Bone marrow (tissue), 2 donors: ENCODE results near the gene RANBP3L.

Experiments
- DNase-seq, 2 donors: peaks; one replicate each; lab custom pipeline; 2025; lab: John Stamatoyannopoulos, UW

RANBP3L gene

GRCh38 chr5:36243653-36244052, 58.0 kb downstream of the RANBP3L start:
- DNase-seq, result no peak

- DNase-seq, result no peak
Observed at GRCh38 chr5:36242534-36243485, 58.9 kb downstream of the RANBP3L start.

GRCh38 chr5:36241631-36242533, 59.8 kb downstream of the RANBP3L start, which contains the start of gene NADK2:
TSS of gene NADK2 (minus strand) at chr5:36241925. CDS start at chr5:36241798, 127 bp downstream.
- DNase-seq, result peak; percentile 92 to 96

GRCh38 chr5:36240779-36241630, 60.7 kb downstream of the RANBP3L start:
- peak in 1 of 2 donors; percentile 58 for DNase-seq

GRCh38 chr5:36239370-36240293, 62.1 kb downstream of the RANBP3L start:
- DNase-seq, result no peak

- no peak for DNase-seq
Observed at GRCh38 chr5:36238502-36239295, 63.0 kb downstream of the RANBP3L start.

- no peak for DNase-seq
Observed at GRCh38 chr5:36237751-36238150, 64.0 kb downstream of the RANBP3L start.

- DNase-seq, result no peak
Observed at GRCh38 chr5:36236801-36237200, 64.9 kb downstream of the RANBP3L start.

- no peak for DNase-seq
Observed at GRCh38 chr5:36232533-36232932, 69.2 kb downstream of the RANBP3L start.

GRCh38 chr5:36230151-36230790, 71.4 kb downstream of the RANBP3L start:
- no peak for DNase-seq

GRCh38 chr5:36228505-36228904, 73.2 kb downstream of the RANBP3L start:
- DNase-seq, result no peak

GRCh38 chr5:36227046-36227445, 74.7 kb downstream of the RANBP3L start:
- DNase-seq, result no peak

GRCh38 chr5:36222620-36223019, 79.1 kb downstream of the RANBP3L start:
- DNase-seq, result no peak

GRCh38 chr5:36217988-36218387, 83.7 kb downstream of the RANBP3L start:
- DNase-seq, result no peak

GRCh38 chr5:36217567-36217966, 84.1 kb downstream of the RANBP3L start:
- no peak for DNase-seq

- DNase-seq, result no peak
Observed at GRCh38 chr5:36215910-36216309, 85.8 kb downstream of the RANBP3L start.

- no peak for DNase-seq
Observed at GRCh38 chr5:36214436-36214835, 87.3 kb downstream of the RANBP3L start.

- no peak for DNase-seq
Observed at GRCh38 chr5:36209664-36210063, 92.0 kb downstream of the RANBP3L start.

- no peak for DNase-seq
Observed at GRCh38 chr5:36208786-36209185, 92.9 kb downstream of the RANBP3L start.
